Spleen (tissue), 11 donors: ENCODE results near the gene RIMBP2. TPM values are rescaled to one million over a fixed set of nuclear protein-coding genes. Genes with fewer than 3 reads are reported as not detected.

ENCODE experiments used
- DNase-seq: peaks from one replicate; pipeline ENCODE4 v3.0.0-alpha.2; 2020
- H3K27ac ChIP-seq, 8 donors: fragments of 200-600 bp; sonication (generic) in 7 of 8; 1 replicate in 4 of 8; 2 replicates in 4 of 8; pipeline versions ENCODE4 v1.5.0 to v1.8.0; 2016 to 2021; ENCODE audit warnings: inconsistent platforms in 4 of 8, mild to moderate bottlenecking in 4 of 8, moderate library complexity in 1 of 8
- H3K27me3 ChIP-seq, 7 donors: fragments of 200-600 bp; sonication (generic) in 6 of 7; replicated peaks in 1 of 7; 1 replicate in 4 of 7; 2 replicates in 3 of 7; pipeline versions ENCODE4 v1.5.0 to v1.8.0; 2016 to 2021; ENCODE audit warnings: inconsistent platforms in 3 of 7, mild to moderate bottlenecking in 1 of 7
- H3K36me3 ChIP-seq, 6 donors: fragments of 200-600 bp; sonication (generic) in 5 of 6; 1 replicate in 4 of 6; 2 replicates in 2 of 6; pipeline versions ENCODE4 v1.5.0 to v1.8.0; 2016 to 2021; ENCODE audit warnings: inconsistent platforms in 2 of 6
- H3K4me1 ChIP-seq, 6 donors: fragments of 200-600 bp; sonication (generic) in 5 of 6; 1 replicate in 3 of 6; 2 replicates in 3 of 6; pipeline versions ENCODE4 v1.5.0 to v1.8.0; 2016 to 2021; ENCODE audit warnings: inconsistent platforms in 3 of 6
- H3K4me3 ChIP-seq, 8 donors: fragments of 200-600 bp; sonication (generic) in 7 of 8; 1 replicate in 4 of 8; 2 replicates in 4 of 8; pipeline versions ENCODE4 v1.5.0 to v1.8.0; 2016 to 2021; ENCODE audit warnings: inconsistent platforms in 4 of 8, mild to moderate bottlenecking in 4 of 8, moderate library complexity in 2 of 8
- H3K9me3 ChIP-seq, 8 donors: fragments of 200-600 bp; sonication (generic) in 7 of 8; 1 replicate in 4 of 8; 2 replicates in 4 of 8; pipeline versions ENCODE4 v1.5.0 to v1.8.0; 2016 to 2021; ENCODE audit warnings: inconsistent platforms in 4 of 8
- POLR2A ChIP-seq, 3 donors: fragments of 450-650 bp; IDR thresholded peaks; one replicate each; pipeline ENCODE4 v1.5.1; 2017; ENCODE audit warnings: antibody characterized with exemption in 3 of 3, mild to moderate bottlenecking in 1 of 3
- POLR2AphosphoS5 ChIP-seq, 3 donors: sonication (generic); formaldehyde crosslinking; IDR thresholded peaks; one replicate each; pipeline ENCODE4 v1.5.1; 2017; ENCODE audit warnings: antibody characterized with exemption in 3 of 3
- WGBS, 5 donors: extraction: QIAGEN DNeasy Blood & Tissue Kit in 3 of 5; methylation state at CpG; one replicate each; pipeline versions ENCODE4 v1.1.5 to v1.1.7; 2013 to 2018; 5-methylcytosine and 5-hydroxymethylcytosine counted together
- intact Hi-C: fragments of 100-400 bp; cut with DNase I; formaldehyde crosslinking; loops from one replicate; pipeline ENCODE4 v1.15.0; 2023; ENCODE audit warnings: low total_unique reads
- polyA plus RNA-seq, 3 donors: library from polyadenylated mRNA; stranded (reverse); fragments of 200-250 nt; gene quantifications; one replicate each; pipeline ENCODE4 v1.2.1, GENCODE V29; 2013
- total RNA-seq, 7 donors: library from RNA; depleted of rRNA in 3 of 7; stranded (reverse); fragments of >200 nt in 3 of 7; fragmentation: NEBNext Ultra II Directional in 4 of 7; extraction: Animal tissue kit (Norgen Biotek cat#: 25700) in 4 of 7; gene quantifications; one replicate each; pipeline versions ENCODE4 v1.1.0 to v1.2.1, GENCODE V29; 2016 to 2021
- TF ChIP-seq, protein P1 (sequence below), 11 experiments: fragments of 200-600 bp in 7 of 11; fragments of 450-650 bp in 4 of 11; sonication (generic) in 4 of 11; IDR thresholded peaks in 8 of 11; conservative IDR thresholded peaks in 3 of 11; 1 replicate in 7 of 11; 2 replicates in 4 of 11; pipeline versions ENCODE4 v1.4.0 to v1.8.0; 2016 to 2021; ENCODE audit warnings: antibody characterized with exemption in 11 of 11, inconsistent platforms in 4 of 11, mild to moderate bottlenecking in 1 of 11
- donor health status: healthy with polysubstance abuse.
- donor health status: DM: no; HTN: no; CAD: no; lungs with moderate emphysema.
- donor health status: DM: no; HTN: no; CAD: no.
- donor health status: Bipolar disorder and iron deficiency.
- donor health status: healthy.
- donor health status: DM: no; HTN: no; CAD: no.
- donor health status: DM: yes; HTN: yes; CAD: no.

The RIMBP2 gene
- total and polyA plus RNA-seq, 10 donors = 0.05 to 5.2 (median 0.95) TPM

DNA sequence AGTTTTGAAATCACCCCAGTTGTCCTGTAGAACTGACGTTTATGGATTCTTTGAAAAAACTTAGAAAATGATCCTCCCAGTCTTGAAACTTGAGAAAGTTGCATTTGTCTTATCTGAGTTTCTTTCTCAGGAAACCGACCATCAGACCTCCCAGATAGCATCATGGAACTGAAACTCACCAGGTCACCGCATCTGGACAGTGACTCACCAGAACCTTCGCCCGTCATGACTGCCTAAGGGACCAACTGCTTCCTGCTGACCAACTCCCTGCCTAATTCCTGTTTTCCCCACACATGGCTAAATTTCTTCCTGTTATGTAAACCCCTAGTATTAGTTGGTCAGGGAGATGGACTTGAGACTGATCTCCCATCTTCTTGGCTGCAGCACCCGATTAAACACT lies 175.7 kb downstream of the RIMBP2 start:
- Histone ChIP-seq H3K4me3 (no peak overlapping the region), H3K9me3 (peaks cover 0 to 26% (median 15%) of the 10 kb centered on the region in 8 donors), H3K27me3 (no peaks in the 10 kb centered on the region), H3K27ac (no peak overlapping the region), H3K36me3 (no peaks in the 10 kb centered on the region), H3K4me1 (no peaks in the 10 kb centered on the region)
- WGBS, 5 donors = 68 to 87% (median 77%) methylated on average over 6 of the region's 6 CpGs
- TF ChIP-seq POLR2A (IDR thresholded peaks at IDR 0.05) (no peak), POLR2AphosphoS5 (IDR thresholded peaks at IDR 0.05) (no peak)
- TF ChIP-seq, protein P1, sequence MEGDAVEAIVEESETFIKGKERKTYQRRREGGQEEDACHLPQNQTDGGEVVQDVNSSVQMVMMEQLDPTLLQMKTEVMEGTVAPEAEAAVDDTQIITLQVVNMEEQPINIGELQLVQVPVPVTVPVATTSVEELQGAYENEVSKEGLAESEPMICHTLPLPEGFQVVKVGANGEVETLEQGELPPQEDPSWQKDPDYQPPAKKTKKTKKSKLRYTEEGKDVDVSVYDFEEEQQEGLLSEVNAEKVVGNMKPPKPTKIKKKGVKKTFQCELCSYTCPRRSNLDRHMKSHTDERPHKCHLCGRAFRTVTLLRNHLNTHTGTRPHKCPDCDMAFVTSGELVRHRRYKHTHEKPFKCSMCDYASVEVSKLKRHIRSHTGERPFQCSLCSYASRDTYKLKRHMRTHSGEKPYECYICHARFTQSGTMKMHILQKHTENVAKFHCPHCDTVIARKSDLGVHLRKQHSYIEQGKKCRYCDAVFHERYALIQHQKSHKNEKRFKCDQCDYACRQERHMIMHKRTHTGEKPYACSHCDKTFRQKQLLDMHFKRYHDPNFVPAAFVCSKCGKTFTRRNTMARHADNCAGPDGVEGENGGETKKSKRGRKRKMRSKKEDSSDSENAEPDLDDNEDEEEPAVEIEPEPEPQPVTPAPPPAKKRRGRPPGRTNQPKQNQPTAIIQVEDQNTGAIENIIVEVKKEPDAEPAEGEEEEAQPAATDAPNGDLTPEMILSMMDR (IDR thresholded peaks at IDR 0.05 in 8 of 11, conservative IDR thresholded peaks at IDR 0.05 in 3 of 11) = no peak
- no peak for DNase-seq
- intact Hi-C loops = no loop called here

DNA sequence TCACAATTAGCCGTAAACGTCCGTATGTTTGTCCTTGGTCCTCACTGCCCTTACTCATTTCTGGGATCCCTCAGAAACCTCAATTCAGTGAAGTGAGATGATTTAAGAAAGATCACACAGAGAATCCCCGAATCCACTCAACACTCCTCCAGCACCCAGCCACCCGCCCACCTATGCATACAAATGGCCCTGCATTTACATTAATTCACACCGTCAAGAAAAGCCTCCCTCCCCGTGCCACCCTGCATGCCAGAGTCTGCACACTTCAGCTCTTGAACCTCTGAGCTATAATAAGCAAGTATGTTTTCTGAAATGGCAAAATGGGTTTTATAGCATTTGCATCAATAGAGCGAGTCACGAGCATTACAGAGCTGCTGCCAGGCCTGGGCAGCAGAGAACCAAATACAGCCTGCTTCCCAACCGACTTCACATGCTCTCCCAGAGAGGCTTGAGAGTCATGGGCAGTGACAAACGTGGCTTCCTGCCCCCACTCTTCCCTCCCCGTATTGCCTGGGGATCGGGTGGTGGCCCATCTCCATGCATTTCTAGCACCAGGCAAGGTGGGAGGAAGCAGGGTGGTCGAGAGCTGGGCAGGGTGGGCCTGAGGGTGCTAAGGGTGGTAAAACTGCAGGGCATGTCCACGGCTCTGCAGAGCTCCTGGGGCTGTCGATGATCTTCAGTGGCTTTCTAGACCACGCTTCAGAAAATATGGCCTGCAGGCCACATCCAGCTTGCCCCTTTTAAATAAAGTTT lies 177.6 kb downstream of the RIMBP2 start:
- Histone ChIP-seq H3K9me3 (peaks cover 0 to 26% (median 15%) of the 10 kb centered on the region in 8 donors), H3K4me1 (no peaks in the 10 kb centered on the region), H3K27ac (no peak overlapping the region), H3K27me3 (peaks cover 0 to 4% (median 0%) of the 10 kb centered on the region in 7 donors), H3K36me3 (no peaks in the 10 kb centered on the region), H3K4me3 (no peak overlapping the region)
- intact Hi-C loops = no loop called here
- DNase-seq = no peak
- TF ChIP-seq POLR2A (IDR thresholded peaks at IDR 0.05) (no peak), POLR2AphosphoS5 (IDR thresholded peaks at IDR 0.05) (no peak)
- TF ChIP-seq, protein P1 (IDR thresholded peaks at IDR 0.05 in 8 of 11, conservative IDR thresholded peaks at IDR 0.05 in 3 of 11) = no peak
- WGBS, 5 donors = 59 to 75% (median 64%) methylated on average over 16 to 17 of the region's 17 CpGs

DNA sequence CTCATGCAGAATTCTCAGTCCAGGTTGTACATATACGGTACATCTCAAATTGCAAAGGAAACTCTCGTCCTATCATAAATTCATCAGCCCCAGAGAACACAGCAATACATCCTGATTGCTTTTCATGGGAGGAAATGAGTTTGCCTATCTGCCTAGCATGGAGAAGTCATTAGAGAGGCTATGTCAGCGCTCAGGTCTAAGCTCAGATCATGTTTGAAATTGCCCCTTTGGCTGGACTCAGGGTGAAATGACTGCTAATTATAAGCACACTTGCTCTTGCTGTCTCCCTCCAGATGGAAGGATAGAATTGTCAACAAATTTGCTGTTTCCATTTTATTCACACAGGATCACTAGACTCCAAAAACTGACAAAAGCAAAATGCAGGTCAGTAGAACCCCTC lies 178.4 kb downstream of the RIMBP2 start:
- peaks cover 0 to 26% (median 15%) of the 10 kb centered on the region in 8 donors for H3K9me3 ChIP-seq
- no peaks in the 10 kb centered on the region for H3K4me1 ChIP-seq
- no peaks in the 10 kb centered on the region for H3K36me3 ChIP-seq
- TF ChIP-seq, protein P1 (IDR thresholded peaks at IDR 0.05 in 8 of 11, conservative IDR thresholded peaks at IDR 0.05 in 3 of 11) = no peak
- no peak for DNase-seq
- H3K27me3 ChIP-seq = peaks cover 0 to 4% (median 0%) of the 10 kb centered on the region in 7 donors
- H3K27ac ChIP-seq = no peak overlapping the region
- intact Hi-C loops = no loop called here
- 63 to 80% (median 68%) methylated on average over 3 of the region's 3 CpGs for WGBS, 5 donors
- no peak overlapping the region for H3K4me3 ChIP-seq

DNA sequence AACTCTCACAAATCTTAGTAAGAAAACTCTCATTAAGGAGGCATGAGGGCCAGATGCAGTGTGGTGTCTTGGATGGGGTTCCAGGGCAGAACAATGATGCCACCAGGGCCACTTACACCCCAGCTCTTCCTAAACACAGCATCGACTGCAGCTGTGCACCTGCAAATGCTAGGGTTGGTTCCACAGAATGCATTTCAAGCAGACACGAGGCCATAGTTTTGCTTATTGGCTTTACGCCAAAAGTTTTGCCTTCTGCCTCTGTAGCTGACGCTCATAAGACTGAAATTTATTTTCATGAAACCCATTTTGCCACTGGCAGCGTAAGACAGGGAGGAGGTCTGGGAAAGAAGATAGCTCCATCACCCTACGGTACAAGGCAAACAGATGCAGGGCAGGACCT lies 179.0 kb downstream of the RIMBP2 start:
- Histone ChIP-seq H3K27me3 (peaks cover 0 to 4% (median 0%) of the 10 kb centered on the region in 7 donors), H3K36me3 (no peaks in the 10 kb centered on the region), H3K27ac (no peak overlapping the region), H3K4me3 (no peak overlapping the region), H3K4me1 (no peaks in the 10 kb centered on the region), H3K9me3 (peaks cover 0 to 25% (median 15%) of the 10 kb centered on the region in 8 donors)
- 84 to 89% (median 85%) methylated on average over 6 of the region's 6 CpGs for WGBS, 5 donors
- TF ChIP-seq, protein P1 (IDR thresholded peaks at IDR 0.05 in 8 of 11, conservative IDR thresholded peaks at IDR 0.05 in 3 of 11) = no peak
- TF ChIP-seq POLR2AphosphoS5 (IDR thresholded peaks at IDR 0.05) (no peak), POLR2A (IDR thresholded peaks at IDR 0.05) (no peak)
- no peak for DNase-seq
- intact Hi-C loops = no loop called here
